GM19455 (cell line): ENCODE data around the gene RAB25.
A peak's percentile ranks its signal among the peaks of the same experiment; 100 is the strongest.

Source experiments
- ATAC-seq: cut with Tn5 transposase; IDR thresholded peaks from one replicate; pipeline ENCODE4 v1.9.1; 2021; ENCODE audit not compliant: unreplicated experiment

Gene RAB25

GRCh38 chr1:156078728-156079127 lies 17.8 kb downstream of the RAB25 start:
- no peak for ATAC-seq

- ATAC-seq = no peak
Observed at GRCh38 chr1:156079762-156080161, 18.8 kb downstream of the RAB25 start.

GRCh38 chr1:156080241-156080862 lies 19.4 kb downstream of the RAB25 start:
- no peak for ATAC-seq

DNA sequence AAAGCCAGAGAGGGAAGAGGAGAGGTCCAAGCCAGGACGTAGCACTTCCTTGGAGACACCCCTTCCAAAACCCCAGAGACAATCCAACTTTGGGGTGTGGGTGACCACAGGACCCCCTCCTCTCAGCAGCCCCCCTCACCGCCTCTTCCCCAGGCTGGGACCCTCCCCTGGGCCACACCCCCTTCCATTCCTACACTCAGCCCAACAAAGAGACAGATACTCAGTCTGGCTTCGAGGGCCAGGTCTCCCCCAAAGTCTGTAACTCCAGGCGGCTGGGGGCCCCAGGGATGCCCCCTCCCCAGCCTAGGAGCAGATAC lies 19.9 kb downstream of the RAB25 start:
- ATAC-seq = no peak

- ATAC-seq = no peak
Observed at GRCh38 chr1:156081180-156081916, 20.4 kb downstream of the RAB25 start.

- no peak for ATAC-seq
Observed at GRCh38 chr1:156081917-156082308, 21.0 kb downstream of the RAB25 start.

DNA sequence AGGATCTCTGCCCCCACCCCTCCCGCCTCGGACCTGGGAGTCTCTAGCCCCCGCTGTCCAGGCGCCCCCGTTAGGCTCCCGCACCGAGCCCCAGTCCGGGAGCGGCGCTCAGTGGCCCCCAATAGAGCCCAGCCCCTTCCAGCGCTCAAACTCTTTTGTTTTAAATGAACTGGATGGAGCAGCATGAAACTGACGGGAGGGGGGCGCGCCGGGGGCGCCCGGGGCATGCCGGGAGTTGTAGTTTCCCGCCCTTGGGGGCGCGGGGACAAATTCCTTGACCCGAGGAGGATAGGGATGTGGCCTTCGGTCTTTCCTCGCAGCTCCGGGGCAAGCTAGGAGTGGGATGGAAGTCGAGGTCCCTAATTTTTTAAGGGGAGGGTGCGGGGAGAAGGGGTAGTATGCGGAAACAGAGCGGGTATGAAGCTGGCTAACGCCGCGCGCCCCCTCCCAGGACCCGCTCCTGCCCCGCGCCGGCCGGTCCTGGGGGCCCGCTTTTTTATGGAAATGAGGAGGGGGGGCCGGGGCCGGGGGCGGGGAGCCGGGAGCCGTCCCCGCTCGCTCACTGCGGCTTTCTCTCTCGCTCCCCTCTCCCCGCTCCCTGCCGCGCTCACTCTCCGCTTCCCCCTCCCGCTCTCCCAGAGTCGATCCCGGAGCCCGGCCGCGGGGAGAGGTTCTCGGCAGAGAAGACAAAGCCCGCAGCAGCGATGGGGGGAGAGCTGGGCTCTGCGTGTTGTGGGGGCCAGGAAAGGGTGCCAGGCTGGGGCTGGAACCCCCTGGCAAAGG lies 21.5 kb downstream of the RAB25 start, which contains the start of gene MEX3A:
Gene MEX3A, minus strand, starts transcription at position 157 of the 783 bp plus-strand sequence. CDS start 467 bp downstream, outside the sequence.
- peak; percentile 59 for ATAC-seq

GRCh38 chr1:156083800-156084790 lies 23.1 kb downstream of the RAB25 start:
- no peak for ATAC-seq

DNA sequence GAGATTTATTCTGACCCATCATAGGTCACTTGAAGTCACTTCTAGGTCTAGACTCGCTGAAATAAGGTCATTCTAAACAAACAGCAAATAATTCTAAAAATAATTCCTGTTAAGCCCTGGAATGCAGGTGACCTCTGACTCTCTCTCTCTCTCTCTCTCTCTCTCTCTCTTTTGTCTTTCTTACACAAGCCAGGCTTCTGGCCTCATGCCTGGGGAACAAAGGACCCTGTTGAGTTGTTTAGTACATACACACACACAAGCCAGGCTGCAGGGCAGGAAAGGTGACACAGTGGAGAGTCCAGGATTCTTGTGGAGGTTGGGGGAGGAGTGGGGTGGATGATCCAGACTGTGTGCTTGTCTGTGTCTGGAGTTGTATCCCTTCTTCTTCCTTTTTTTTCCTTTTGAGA lies 25.3 kb downstream of the RAB25 start:
- no peak for ATAC-seq

DNA sequence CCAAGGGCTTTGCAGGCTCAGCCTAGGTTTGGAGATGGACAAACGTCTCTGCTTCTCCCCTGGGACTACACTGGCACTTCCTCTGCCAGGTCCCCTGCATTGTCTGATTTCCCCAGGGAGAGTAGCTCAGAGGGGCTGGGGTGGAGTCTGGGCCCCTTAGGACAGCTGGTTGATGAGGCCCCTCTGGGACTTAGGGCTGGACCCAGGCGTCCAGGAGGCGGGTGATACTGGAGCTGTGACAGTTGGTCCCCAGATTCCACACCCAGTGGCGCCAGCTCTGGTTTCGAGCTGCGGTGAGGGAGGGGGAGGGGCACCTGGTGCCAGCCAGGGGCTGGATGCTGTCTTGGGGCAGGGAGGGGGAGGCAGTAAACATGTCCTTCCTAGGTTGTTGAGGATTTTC lies 28.7 kb downstream of the RAB25 start:
- no peak for ATAC-seq

DNA sequence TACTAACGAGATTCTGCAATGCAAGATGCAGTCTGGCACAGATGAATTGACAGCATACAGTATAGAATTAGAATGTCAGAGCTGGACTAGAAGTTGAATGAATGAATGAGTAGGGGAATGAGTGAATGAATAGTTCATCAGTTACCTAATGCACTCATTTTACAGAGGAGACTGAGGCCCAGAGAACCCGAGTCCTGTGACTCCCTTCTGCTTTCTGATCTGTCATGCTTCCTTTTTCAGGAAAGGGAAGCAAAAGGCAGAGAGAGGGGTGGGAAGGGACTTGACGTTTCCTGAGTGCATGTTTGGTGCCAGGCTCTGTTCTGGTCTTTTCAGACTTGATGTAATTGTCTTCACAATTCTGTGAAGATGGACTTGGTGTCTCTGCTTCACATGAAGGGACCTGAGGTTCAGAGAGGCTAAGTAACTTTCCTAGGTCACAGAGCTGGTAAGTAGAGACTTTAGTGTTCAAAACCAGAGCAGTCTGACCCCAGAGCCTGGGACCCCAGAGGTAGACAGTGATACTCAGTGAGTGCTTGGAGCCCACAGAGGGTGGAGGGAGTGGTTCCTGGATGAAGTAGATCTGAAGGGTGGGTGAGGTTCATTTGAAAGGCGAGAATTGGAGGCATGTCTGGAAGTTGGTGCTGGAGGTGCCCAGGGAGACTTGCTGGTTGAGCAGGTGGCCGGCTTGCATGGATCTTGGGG lies 29.3 kb downstream of the RAB25 start:
- no peak for ATAC-seq

DNA sequence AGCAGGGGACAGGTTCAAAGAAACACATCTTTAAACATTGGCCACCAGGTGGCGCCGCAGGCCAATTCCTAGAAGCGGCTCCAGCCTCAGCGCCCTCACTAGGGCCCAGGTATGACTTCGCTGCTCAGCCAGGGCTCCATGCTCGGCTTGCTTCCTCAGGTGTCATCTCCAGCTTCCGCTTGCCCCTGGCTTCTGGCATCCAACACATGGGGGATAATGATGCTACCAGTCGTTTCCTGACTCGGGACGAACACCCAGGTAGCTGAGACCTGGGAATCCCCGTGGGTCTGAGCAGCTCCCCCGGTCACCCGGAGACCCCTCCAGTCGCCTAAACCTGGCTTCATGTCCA lies 29.9 kb downstream of the RAB25 start:
- peak; percentile 65 for ATAC-seq

DNA sequence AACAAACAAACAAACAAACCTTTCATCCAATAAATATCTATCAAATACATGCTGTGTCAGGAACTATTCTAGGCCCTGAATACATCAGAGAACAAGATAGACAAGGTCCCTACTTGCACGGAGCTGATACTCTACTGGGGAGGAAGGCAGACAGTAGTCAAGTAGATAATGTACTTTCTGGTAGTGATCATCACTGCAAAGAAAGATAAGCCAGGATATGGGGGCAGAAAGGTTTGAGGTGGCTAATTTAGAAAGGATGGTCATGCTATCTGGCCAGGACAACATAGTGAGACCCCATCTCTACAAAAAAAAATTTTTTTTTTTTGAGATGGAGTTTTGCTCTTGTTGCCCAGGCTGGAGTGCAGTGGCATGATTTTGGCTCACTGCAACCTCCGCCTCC lies 30.6 kb downstream of the RAB25 start:
- no peak for ATAC-seq

DNA sequence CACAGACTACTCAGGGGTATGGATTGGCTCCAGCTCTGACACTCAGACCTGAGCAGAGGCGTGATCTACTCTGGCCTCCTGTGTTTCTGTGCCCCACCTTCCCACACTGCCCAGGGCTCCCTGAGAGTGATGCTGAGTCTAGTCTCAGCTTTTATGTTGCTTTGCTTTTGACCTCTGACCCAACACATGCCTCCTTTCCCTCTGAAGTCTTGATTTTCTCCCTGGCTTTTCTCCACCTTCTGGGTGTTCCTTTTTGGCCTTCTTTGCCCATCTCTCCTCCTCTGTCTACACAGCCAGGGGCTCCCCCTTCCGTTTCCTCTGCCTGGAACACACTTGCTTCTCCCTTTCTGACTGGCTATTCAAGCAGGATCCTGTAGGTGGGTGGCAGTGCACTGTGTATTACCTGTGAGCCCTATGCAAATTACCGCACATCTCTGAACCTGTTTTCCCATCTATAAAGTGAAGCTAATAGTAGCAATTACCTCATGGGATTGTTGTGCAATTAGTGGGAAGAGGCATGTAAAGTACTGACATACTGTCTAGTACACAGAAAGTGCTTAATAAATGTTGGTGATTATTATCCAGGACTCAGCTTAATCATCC lies 35.0 kb downstream of the RAB25 start:
- ATAC-seq = no peak

GRCh38 chr1:156096640-156097391 lies 35.9 kb downstream of the RAB25 start:
- ATAC-seq = peak; percentile 61

- no peak for ATAC-seq
Observed at GRCh38 chr1:156097499-156098178, 36.7 kb downstream of the RAB25 start.

DNA sequence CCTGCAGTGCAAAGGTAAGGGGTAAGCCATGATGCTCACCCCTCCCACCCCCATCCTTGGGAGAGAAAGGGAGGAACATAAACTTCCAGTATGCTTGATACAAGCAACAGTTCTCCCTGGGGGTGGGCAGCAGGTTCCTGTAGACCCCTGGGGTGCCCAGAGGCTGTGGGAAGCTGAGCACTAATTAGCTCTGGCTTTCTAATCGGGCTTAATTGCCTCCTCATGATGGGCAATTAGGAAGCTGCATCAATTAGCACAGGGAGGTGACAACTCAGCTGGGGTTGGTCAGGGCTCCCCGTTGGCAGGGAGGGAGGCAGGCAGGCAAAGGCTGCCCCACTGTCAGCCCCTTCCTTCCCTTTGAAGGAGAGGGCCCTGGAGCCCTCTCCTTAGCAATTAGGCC lies 37.8 kb downstream of the RAB25 start:
- ATAC-seq = no peak

GRCh38 chr1:156099282-156099681 lies 38.3 kb downstream of the RAB25 start:
- no peak for ATAC-seq
